ENCODE measurements around the gene GPAT3. TPM values are rescaled to one million over a fixed set of nuclear protein-coding genes. Genes with fewer than 3 reads are reported as not detected.
"Not testable (repeated sequence)": the region's sequence is repeated elsewhere in the genome, so short reads cannot be mapped to it uniquely, and the experiment has no call there.

GPAT3 gene
- total and polyA plus RNA-seq, 4 donors = 0.90 to 8.9 (median 6.3) TPM

DNA sequence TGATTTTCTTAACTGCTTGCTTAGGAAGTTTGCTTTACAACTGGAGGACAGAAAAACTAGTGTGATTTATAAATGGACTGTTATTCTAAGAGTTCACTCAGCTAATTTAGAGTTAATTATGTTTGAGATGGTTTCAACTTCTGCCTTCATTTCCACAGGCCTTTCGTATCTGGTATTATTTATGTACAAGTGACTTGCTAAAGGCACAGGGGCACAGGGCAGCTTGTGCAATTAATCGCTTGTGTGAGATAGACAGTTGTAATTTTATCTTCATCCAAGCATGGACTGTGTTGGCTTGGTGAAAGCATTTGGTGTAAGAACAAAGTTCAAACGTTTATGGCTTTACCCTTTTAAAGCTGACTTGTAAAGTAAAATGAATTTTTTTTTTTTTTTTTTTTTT is 38.3 kb downstream of the GPAT3 start:
- Histone ChIP-seq H3K27ac (ENCODE audit: low read depth in 1 of 2, low read length in 2 of 2) (no peak overlapping the region), H3K9me3 (ENCODE audit: control insufficient read depth, low read length) (no peaks in the 10 kb centered on the region), H3K4me3 (ENCODE audit: low read length in 2 of 2) (no peak overlapping the region), H3K36me3 (ENCODE audit: control insufficient read depth in 1 of 2, insufficient read depth in 2 of 2, low read length in 1 of 2) (no peaks in the 10 kb centered on the region), H3K27me3 (ENCODE audit: control insufficient read depth in 1 of 2, insufficient read depth in 2 of 2, low read length in 1 of 2) (no peaks in the 10 kb centered on the region), H3K4me1 (ENCODE audit: control insufficient read depth in 1 of 2, insufficient read depth in 2 of 2, low read length in 2 of 2) (no peaks in the 10 kb centered on the region)
- ATAC-seq (ENCODE audit: low FRiP score) (no peak), DNase-seq (no peak)
- intact Hi-C loops (cut with DNase I) = no loop called here
- WGBS, 2 donors = 35 to 40% methylated on average over 3 of the region's 3 CpGs

DNA sequence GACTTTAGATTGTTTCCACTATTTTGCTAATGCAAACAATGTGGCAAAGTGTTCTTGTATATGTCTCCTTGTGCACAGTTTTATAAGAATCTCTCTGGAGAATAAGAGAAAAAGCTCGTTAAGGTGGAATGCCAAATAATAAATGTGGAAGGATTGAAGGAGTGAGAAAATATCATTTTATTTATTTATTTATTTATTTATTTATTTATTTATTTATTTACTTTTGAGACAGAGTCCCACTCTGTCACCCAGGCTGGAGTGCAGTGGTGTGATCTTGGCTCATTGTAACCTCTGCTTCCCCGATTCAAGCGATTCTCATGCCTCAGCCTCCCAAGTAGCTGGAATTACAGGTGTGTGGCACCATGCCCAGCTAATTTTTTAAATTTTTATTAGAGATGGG is 40.3 kb downstream of the GPAT3 start:
- H3K27ac ChIP-seq (ENCODE audit: low read depth in 1 of 2, low read length in 2 of 2); H3K9me3 ChIP-seq (ENCODE audit: control insufficient read depth, low read length); H3K4me3 ChIP-seq (ENCODE audit: low read length in 2 of 2); DNase-seq; H3K36me3 ChIP-seq (ENCODE audit: control insufficient read depth in 1 of 2, insufficient read depth in 2 of 2, low read length in 1 of 2); intact Hi-C loops (cut with DNase I); ATAC-seq (ENCODE audit: low FRiP score); H3K4me1 ChIP-seq (ENCODE audit: control insufficient read depth in 1 of 2, insufficient read depth in 2 of 2, low read length in 2 of 2); H3K27me3 ChIP-seq (ENCODE audit: control insufficient read depth in 1 of 2, insufficient read depth in 2 of 2, low read length in 1 of 2): not testable (repeated sequence)
- WGBS, 2 donors = 95 to 99% methylated on average over 3 of the region's 3 CpGs

DNA sequence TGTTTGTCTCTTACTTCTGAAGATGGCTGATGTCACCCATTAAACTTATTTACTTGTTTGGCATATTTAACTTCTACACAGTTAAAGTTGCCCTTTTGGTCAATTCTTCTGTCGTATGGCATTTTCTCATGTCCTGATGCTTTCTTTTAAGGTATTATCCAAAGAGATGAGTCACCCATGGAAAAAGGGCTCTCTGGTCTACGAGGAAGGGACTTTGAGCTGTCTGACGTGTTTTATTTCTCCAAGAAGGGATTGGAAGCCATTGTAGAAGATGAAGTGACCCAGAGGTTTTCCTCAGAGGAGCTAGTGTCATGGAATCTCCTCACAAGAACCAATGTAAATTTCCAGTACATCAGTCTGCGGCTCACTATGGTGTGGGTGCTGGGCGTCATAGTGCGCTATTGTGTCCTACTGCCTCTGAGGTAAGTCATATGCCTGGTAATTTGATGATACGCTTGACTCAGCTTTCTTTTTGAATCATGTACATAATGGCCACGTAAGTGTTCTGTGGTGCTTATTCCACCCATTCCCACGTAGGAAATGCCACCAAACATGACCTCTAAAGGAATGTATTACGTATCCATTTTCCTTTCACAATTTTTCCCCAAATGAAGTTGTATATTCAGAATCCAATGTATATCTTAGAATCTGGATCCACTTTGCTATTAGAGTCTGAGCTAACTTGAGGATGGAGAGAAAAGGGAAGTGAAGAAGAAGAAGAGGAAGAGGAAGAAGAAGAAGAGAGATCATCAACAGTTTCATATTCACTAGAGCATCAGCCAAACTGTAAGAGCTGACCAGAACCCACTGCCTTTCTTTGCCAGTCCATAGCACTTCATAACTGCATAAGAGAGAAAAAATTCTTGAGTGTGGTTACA is 45.7 kb downstream of the GPAT3 start:
- no peak for ATAC-seq (ENCODE audit: low FRiP score)
- no peaks in the 10 kb centered on the region for H3K27me3 ChIP-seq (ENCODE audit: control insufficient read depth in 1 of 2, insufficient read depth in 2 of 2, low read length in 1 of 2)
- DNase-seq = no peak
- H3K4me3 ChIP-seq (ENCODE audit: low read length in 2 of 2) = no peak overlapping the region
- 85 to 87% methylated on average over 10 of the region's 10 CpGs for WGBS, 2 donors
- no peaks in the 10 kb centered on the region for H3K4me1 ChIP-seq (ENCODE audit: control insufficient read depth in 1 of 2, insufficient read depth in 2 of 2, low read length in 2 of 2)
- H3K27ac ChIP-seq (ENCODE audit: low read depth in 1 of 2, low read length in 2 of 2) = no peak overlapping the region
- intact Hi-C loops (cut with DNase I) = no loop called here
- no peaks in the 10 kb centered on the region for H3K9me3 ChIP-seq (ENCODE audit: control insufficient read depth, low read length)
- no peaks in the 10 kb centered on the region for H3K36me3 ChIP-seq (ENCODE audit: control insufficient read depth in 1 of 2, insufficient read depth in 2 of 2, low read length in 1 of 2)

DNA sequence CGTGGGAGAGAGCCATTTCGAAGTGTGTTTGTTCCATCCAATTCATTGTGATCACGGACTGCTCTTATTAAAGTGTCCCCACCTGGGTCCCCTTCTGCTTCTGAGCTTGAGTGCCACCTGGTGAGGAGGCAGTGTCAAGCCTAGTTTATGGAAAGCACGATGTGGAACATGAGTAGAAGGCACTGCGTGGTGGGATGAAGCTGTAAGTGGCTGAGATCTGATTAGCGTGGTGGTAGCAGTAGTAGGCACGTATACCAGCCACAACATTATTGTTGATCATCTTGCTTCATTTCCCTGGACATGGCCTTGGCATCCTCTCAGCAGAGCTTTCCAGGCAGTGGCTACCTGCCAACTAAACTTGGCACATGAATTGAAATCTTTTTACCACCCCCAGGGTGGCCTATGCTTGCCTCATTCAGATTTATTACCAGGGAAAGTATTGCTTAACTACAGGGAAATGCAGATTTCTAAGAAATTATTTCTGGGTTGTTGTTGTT is 46.4 kb downstream of the GPAT3 start:
- ATAC-seq (ENCODE audit: low FRiP score) (peak; percentile 59), DNase-seq (no peak)
- 28 to 31% methylated on average over 7 of the region's 7 CpGs for WGBS, 2 donors
- no peak overlapping the region for H3K4me3 ChIP-seq (ENCODE audit: low read length in 2 of 2)
- H3K27ac ChIP-seq (ENCODE audit: low read depth in 1 of 2, low read length in 2 of 2) = no peak overlapping the region
- no peaks in the 10 kb centered on the region for H3K36me3 ChIP-seq (ENCODE audit: control insufficient read depth in 1 of 2, insufficient read depth in 2 of 2, low read length in 1 of 2)
- intact Hi-C loops (cut with DNase I) = no loop called here
- no peaks in the 10 kb centered on the region for H3K27me3 ChIP-seq (ENCODE audit: control insufficient read depth in 1 of 2, insufficient read depth in 2 of 2, low read length in 1 of 2)
- no peaks in the 10 kb centered on the region for H3K4me1 ChIP-seq (ENCODE audit: control insufficient read depth in 1 of 2, insufficient read depth in 2 of 2, low read length in 2 of 2)
- no peaks in the 10 kb centered on the region for H3K9me3 ChIP-seq (ENCODE audit: control insufficient read depth, low read length)

DNA sequence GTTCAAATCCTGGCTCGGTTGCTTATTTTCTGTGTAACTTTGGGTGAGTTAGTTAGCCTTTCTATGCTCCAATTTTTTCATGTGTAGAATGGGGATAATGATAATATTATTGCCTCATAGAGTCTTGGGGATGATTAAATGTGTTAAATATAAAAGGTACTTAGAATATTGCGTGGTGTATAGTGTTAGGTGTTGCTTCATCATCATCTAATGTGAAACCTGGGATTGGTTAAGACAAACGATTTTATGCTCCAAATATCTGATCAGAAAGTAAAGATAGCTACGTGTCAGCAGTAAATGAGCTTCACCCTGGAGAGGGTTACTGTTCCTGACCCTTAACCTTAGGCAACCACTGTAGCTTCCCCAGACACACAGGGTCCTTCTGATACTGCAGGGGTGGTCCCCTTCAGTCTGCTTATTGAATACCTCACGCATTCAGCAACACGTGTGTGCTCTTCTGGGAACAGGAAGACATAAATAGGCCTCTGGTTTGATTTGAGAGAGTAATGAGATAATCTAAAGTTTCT is 50.1 kb downstream of the GPAT3 start:
- Histone ChIP-seq H3K27me3 (ENCODE audit: control insufficient read depth in 1 of 2, insufficient read depth in 2 of 2, low read length in 1 of 2) (no peaks in the 10 kb centered on the region), H3K4me1 (ENCODE audit: control insufficient read depth in 1 of 2, insufficient read depth in 2 of 2, low read length in 2 of 2) (no peaks in the 10 kb centered on the region), H3K27ac (ENCODE audit: low read depth in 1 of 2, low read length in 2 of 2) (no peak overlapping the region), H3K9me3 (ENCODE audit: control insufficient read depth, low read length) (no peaks in the 10 kb centered on the region), H3K4me3 (ENCODE audit: low read length in 2 of 2) (no peak overlapping the region), H3K36me3 (ENCODE audit: control insufficient read depth in 1 of 2, insufficient read depth in 2 of 2, low read length in 1 of 2) (peaks cover 0 to 1% of the 10 kb centered on the region in 2 donors)
- intact Hi-C loops (cut with DNase I) = no loop called here
- 81 to 84% methylated on average over 6 of the region's 6 CpGs for WGBS, 2 donors
- DNase-seq (no peak), ATAC-seq (ENCODE audit: low FRiP score) (no peak)

DNA sequence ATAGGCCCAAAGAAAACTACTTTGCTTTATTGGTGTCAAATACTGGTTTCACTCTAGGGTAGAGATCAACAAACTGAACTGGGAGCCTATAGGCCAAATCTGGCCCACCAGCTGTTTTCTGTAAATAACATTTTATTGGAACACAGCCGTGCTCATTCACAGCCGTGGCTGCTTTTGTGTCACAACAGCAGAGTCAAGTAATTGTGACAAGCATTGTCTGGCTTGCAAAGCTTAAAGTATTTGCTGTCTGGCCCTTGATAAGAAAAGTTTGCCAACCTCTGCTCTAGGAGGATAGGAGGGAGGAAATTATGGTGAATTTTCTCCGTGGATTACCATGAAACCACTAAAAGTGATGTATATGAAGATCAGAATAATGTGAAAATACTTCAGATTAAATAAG is 53.4 kb downstream of the GPAT3 start:
- intact Hi-C loops (cut with DNase I) = no loop called here
- Histone ChIP-seq H3K27ac (ENCODE audit: low read depth in 1 of 2, low read length in 2 of 2) (no peak overlapping the region), H3K27me3 (ENCODE audit: control insufficient read depth in 1 of 2, insufficient read depth in 2 of 2, low read length in 1 of 2) (no peaks in the 10 kb centered on the region), H3K36me3 (ENCODE audit: control insufficient read depth in 1 of 2, insufficient read depth in 2 of 2, low read length in 1 of 2) (peaks cover 0 to 1% of the 10 kb centered on the region in 2 donors), H3K4me3 (ENCODE audit: low read length in 2 of 2) (no peak overlapping the region), H3K9me3 (ENCODE audit: control insufficient read depth, low read length) (no peaks in the 10 kb centered on the region), H3K4me1 (ENCODE audit: control insufficient read depth in 1 of 2, insufficient read depth in 2 of 2, low read length in 2 of 2) (no peaks in the 10 kb centered on the region)
- 48 to 57% methylated on average over 3 of the region's 3 CpGs for WGBS, 2 donors
- DNase-seq (no peak), ATAC-seq (ENCODE audit: low FRiP score) (no peak)

DNA sequence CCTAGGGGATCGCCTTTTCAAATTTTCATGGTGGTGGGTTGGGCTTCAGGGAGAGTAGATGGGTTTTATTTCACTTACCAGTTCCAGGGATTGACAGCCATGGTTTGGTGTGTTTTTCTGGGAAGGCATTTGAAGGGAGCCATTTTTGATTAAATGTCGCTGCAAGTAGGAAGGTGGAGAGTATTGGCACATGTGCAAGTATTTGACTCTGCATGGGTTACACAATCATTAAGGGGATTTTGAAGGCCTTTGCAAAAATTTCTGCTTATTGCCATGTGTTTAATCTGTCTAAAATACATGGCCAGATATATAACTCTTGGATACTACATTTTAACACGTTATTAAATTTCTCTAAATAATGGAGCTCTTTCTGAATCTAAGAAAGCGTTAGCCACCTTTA is 55.1 kb downstream of the GPAT3 start:
- peaks cover 1 to 5% of the 10 kb centered on the region in 2 donors for H3K36me3 ChIP-seq (ENCODE audit: control insufficient read depth in 1 of 2, insufficient read depth in 2 of 2, low read length in 1 of 2)
- intact Hi-C loops (cut with DNase I) = no loop called here
- 89% methylated on average over 4 of the region's 4 CpGs for WGBS, 2 donors
- no peak for DNase-seq
- no peaks in the 10 kb centered on the region for H3K9me3 ChIP-seq (ENCODE audit: control insufficient read depth, low read length)
- H3K27me3 ChIP-seq (ENCODE audit: control insufficient read depth in 1 of 2, insufficient read depth in 2 of 2, low read length in 1 of 2) = no peaks in the 10 kb centered on the region
- H3K27ac ChIP-seq (ENCODE audit: low read depth in 1 of 2, low read length in 2 of 2) = no peak overlapping the region
- no peak overlapping the region for H3K4me3 ChIP-seq (ENCODE audit: low read length in 2 of 2)
- no peak for ATAC-seq (ENCODE audit: low FRiP score)
- no peaks in the 10 kb centered on the region for H3K4me1 ChIP-seq (ENCODE audit: control insufficient read depth in 1 of 2, insufficient read depth in 2 of 2, low read length in 2 of 2)

DNA sequence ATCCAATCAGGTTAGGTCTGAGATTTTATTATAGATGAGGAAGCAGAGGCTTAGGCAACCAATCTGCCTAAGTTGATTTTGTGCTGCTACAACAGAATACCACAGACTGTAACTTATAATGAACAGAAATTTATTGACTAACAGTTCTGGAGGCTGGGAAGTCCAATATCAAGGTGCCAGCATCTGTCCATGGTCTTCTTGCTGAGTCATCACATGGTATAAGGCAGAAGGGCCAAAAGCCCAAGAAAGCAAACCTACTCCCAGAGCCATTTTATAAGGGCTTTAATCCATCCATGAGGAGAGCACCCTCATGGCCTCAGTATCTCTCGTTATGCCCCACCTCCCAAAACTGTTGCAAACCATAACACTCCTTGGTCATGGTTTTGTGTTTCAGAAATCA is 55.8 kb downstream of the GPAT3 start:
- intact Hi-C loops (cut with DNase I) = no loop called here
- peaks cover 1 to 6% of the 10 kb centered on the region in 2 donors for H3K36me3 ChIP-seq (ENCODE audit: control insufficient read depth in 1 of 2, insufficient read depth in 2 of 2, low read length in 1 of 2)

DNA sequence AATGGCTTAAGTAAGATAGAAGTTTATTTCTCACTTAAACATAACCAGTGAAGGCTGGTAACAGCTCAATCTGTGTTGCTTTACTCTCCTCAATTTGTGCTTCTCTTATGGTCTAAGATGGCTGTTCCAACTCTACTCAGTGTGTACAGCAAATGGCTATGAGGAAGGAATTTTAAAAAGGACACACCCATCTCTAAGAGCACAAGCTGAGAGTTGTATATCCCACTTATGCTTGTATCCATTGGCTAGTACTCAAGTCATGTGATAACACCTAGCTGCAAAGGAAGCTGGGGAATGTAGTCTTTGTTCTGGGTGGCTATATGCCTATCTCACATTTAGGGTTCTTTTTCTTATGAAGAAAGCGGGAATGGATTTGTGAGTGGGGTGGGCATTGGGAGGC is 63.3 kb downstream of the GPAT3 start:
- Histone ChIP-seq H3K27ac (ENCODE audit: low read depth in 1 of 2, low read length in 2 of 2) (no peak overlapping the region), H3K36me3 (ENCODE audit: control insufficient read depth in 1 of 2, insufficient read depth in 2 of 2, low read length in 1 of 2) (peaks cover 0 to 6% of the 10 kb centered on the region in 2 donors), H3K9me3 (ENCODE audit: control insufficient read depth, low read length) (no peaks in the 10 kb centered on the region), H3K27me3 (ENCODE audit: control insufficient read depth in 1 of 2, insufficient read depth in 2 of 2, low read length in 1 of 2) (no peaks in the 10 kb centered on the region), H3K4me3 (ENCODE audit: low read length in 2 of 2) (no peak overlapping the region), H3K4me1 (ENCODE audit: control insufficient read depth in 1 of 2, insufficient read depth in 2 of 2, low read length in 2 of 2) (peaks cover 0 to 2% of the 10 kb centered on the region in 2 donors)
- ATAC-seq (ENCODE audit: low FRiP score) (no peak), DNase-seq (no peak)
- intact Hi-C loops (cut with DNase I) = no loop called here
- 0 to 72% methylated on average over 1 of the region's 1 CpG for WGBS, 2 donors

More for the DNA sequence above, 55.8 kb downstream of the GPAT3 start:
- no peak for ATAC-seq (ENCODE audit: low FRiP score)
- 76 to 96% methylated on average over 1 of the region's 1 CpG for WGBS, 2 donors
- Histone ChIP-seq H3K4me3 (ENCODE audit: low read length in 2 of 2) (no peak overlapping the region), H3K9me3 (ENCODE audit: control insufficient read depth, low read length) (no peaks in the 10 kb centered on the region), H3K27me3 (ENCODE audit: control insufficient read depth in 1 of 2, insufficient read depth in 2 of 2, low read length in 1 of 2) (no peaks in the 10 kb centered on the region), H3K4me1 (ENCODE audit: control insufficient read depth in 1 of 2, insufficient read depth in 2 of 2, low read length in 2 of 2) (no peaks in the 10 kb centered on the region), H3K27ac (ENCODE audit: low read depth in 1 of 2, low read length in 2 of 2) (no peak overlapping the region)
- no peak for DNase-seq
